ENCODE measurements around the gene SPATA33. TPM values are rescaled to one million over a fixed set of nuclear protein-coding genes. Genes with fewer than 3 reads are reported as not detected.

Gene SPATA33
- total RNA-seq, 1 experiment from 2014 or later, result 19.7 TPM

- TSS peak; percentile 22 for BruUV-seq (replicated peaks)
- Mint-ChIP-seq H3K4me3 (ENCODE audit: unreplicated experiment) (peak within 1 kb of the TSS; percentile 71), H3K27me3 (ENCODE audit: insufficient read depth, unreplicated experiment) (no peaks in the 10 kb centered on the region), H3K36me3 (ENCODE audit: insufficient read depth, unreplicated experiment) (peaks cover 65% of the 10 kb centered on the region), H3K9me3 (ENCODE audit: unreplicated experiment) (peaks cover 21% of the 10 kb centered on the region), H3K27ac (ENCODE audit: unreplicated experiment) (peak within 1 kb of the TSS; percentile 77), H3K4me1 (ENCODE audit: low read depth, unreplicated experiment) (peaks cover 6% of the 10 kb centered on the region)
- H3K36me3 ChIP-seq (ENCODE audit: control insufficient read depth, insufficient read depth, low read length), result peaks cover 8% of the 10 kb centered on the region
- TF ChIP-seq, protein P1, sequence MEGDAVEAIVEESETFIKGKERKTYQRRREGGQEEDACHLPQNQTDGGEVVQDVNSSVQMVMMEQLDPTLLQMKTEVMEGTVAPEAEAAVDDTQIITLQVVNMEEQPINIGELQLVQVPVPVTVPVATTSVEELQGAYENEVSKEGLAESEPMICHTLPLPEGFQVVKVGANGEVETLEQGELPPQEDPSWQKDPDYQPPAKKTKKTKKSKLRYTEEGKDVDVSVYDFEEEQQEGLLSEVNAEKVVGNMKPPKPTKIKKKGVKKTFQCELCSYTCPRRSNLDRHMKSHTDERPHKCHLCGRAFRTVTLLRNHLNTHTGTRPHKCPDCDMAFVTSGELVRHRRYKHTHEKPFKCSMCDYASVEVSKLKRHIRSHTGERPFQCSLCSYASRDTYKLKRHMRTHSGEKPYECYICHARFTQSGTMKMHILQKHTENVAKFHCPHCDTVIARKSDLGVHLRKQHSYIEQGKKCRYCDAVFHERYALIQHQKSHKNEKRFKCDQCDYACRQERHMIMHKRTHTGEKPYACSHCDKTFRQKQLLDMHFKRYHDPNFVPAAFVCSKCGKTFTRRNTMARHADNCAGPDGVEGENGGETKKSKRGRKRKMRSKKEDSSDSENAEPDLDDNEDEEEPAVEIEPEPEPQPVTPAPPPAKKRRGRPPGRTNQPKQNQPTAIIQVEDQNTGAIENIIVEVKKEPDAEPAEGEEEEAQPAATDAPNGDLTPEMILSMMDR (IDR thresholded peaks at IDR 0.05; ENCODE audit: insufficient read depth in 1 of 2, low read depth in 1 of 2, low read length in 1 of 2, severe bottlenecking in 1 of 2, unreplicated experiment in 1 of 2), result no peak
- DNase-seq, result peak; percentile 93 to 98
- intact Hi-C loops (cut with micrococcal nuclease; ENCODE audit: unreplicated experiment), result loop anchor here (1.0 to 2.0 kb wide), 2 partner anchors 14 to 28 kb away; no protein-coding TSS in a partner anchor
- ChIA-PET POLR2A (interaction anchor here (0.5 to 1.5 kb wide), 4 partner anchors 13 to 125 kb away, joined by 4 to 14 read pairs (median 6); partner anchors contain the start of genes CHMP1A, SPATA33 and VPS9D1), CTCF (interaction anchor here (1.4 to 1.9 kb wide), 2 partner anchors 14 to 87 kb away, joined by 4 to 11 read pairs; partner anchors contain the start of gene SPATA2L)
- peaks cover 9% of the 10 kb centered on the region; the same call in 1 of the 2 replicates for H3K9me3 ChIP-seq
- no peaks in the 10 kb centered on the region for H3K27me3 ChIP-seq (replicated peaks; ENCODE audit: control insufficient read depth, insufficient read depth, low read length)
- peak within 1 kb of the TSS; percentile 93 for H3K4me3 ChIP-seq (ENCODE audit: low read depth, low read length)
- H3K4me1 ChIP-seq, result peaks cover 10% of the 10 kb centered on the region
Measured at GRCh38 chr16:89686520-89687091, 29.0 kb downstream of the SPATA33 start, which contains the start of gene CDK10. Gene CDK10, plus strand, starts transcription at chr16:89686689. Its CDS starts 22 bp downstream, at chr16:89686711.

DNA sequence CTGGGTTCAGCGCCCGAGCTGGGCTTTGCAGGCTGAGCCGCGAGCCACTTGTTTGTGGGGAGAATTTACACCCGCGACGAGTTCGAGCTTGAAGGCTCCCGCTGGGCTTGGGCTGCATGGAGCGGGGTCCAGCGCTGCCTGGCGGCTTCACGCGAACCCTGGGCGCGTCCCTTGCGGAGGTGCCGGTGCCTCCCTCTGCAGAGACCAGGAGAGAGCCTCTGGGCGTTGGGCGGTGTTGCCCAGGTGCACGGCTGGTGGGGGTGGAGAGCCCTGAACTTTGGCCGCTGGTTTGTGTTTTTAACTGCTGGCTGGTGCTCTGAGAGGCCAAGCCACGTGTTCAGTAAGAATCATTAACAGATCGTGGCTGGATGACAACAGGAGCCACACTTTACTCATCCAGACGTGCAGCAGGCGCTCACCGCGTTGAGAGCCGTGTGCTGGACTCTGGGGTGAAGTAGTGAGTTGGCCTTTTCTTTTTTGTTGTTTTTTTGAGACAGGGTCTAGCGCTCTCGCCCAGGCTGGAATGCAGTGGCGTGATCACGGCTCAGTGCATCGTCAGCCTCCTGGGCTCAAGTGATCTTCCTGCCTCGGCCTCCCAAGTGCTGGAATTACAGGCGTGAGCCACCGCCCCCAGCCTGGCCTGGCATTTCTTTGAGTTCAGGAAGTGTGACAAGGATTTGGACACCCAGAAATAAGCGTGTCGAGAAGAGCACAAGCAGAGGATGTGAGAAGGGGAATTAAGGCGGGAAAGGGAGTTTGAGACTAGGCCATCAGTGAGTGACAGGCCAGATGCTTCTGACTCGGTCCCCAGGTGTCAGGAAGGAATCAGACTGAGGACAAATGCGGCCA, 29.7 kb downstream of the SPATA33 start:
- H3K4me3 ChIP-seq (ENCODE audit: low read depth, low read length), result peak overlapping the region; percentile 93
- ChIA-PET POLR2A (interaction anchor here (1.0 to 1.5 kb wide), 3 partner anchors 13 to 33 kb away, joined by 4 to 14 read pairs (median 6); partner anchors contain the start of genes CHMP1A, SPATA33 and VPS9D1), CTCF (interaction anchor here (1.4 to 1.9 kb wide), 2 partner anchors 13 to 88 kb away, joined by 4 to 11 read pairs; partner anchors contain the start of gene SPATA2L)
- TF ChIP-seq, protein P1 (IDR thresholded peaks at IDR 0.05; ENCODE audit: insufficient read depth in 1 of 2, low read depth in 1 of 2, low read length in 1 of 2, severe bottlenecking in 1 of 2, unreplicated experiment in 1 of 2), result no peak
- peak; percentile 95 for DNase-seq
- H3K9me3 ChIP-seq, result peaks cover 9% of the 10 kb centered on the region; the same call in 1 of the 2 replicates
- H3K4me1 ChIP-seq, result peaks cover 10% of the 10 kb centered on the region
- H3K36me3 Mint-ChIP-seq (ENCODE audit: insufficient read depth, unreplicated experiment), result peaks cover 72% of the 10 kb centered on the region
- H3K27me3 ChIP-seq (replicated peaks; ENCODE audit: control insufficient read depth, insufficient read depth, low read length), result no peaks in the 10 kb centered on the region
- H3K27me3 Mint-ChIP-seq (ENCODE audit: insufficient read depth, unreplicated experiment), result no peaks in the 10 kb centered on the region
- H3K4me1 Mint-ChIP-seq (ENCODE audit: low read depth, unreplicated experiment), result peaks cover 6% of the 10 kb centered on the region
- TSS peak; percentile 65 for BruUV-seq (replicated peaks)
- H3K9me3 Mint-ChIP-seq (ENCODE audit: unreplicated experiment), result peaks cover 14% of the 10 kb centered on the region
- intact Hi-C loops (cut with micrococcal nuclease; ENCODE audit: unreplicated experiment), result loop anchor here (1.0 to 2.0 kb wide), 2 partner anchors 13 to 29 kb away; no protein-coding TSS in a partner anchor
- H3K27ac Mint-ChIP-seq (ENCODE audit: unreplicated experiment), result peak overlapping the region; percentile 77
- peaks cover 12% of the 10 kb centered on the region for H3K36me3 ChIP-seq (ENCODE audit: control insufficient read depth, insufficient read depth, low read length)
- H3K4me3 Mint-ChIP-seq (ENCODE audit: unreplicated experiment), result peak overlapping the region; percentile 71

GRCh38 chr16:89688395-89688794, 30.8 kb downstream of the SPATA33 start:
- ChIA-PET CTCF (interaction anchor here (1.7 kb wide), 1 partner anchor 12 kb away, joined by 4 read pairs; no protein-coding TSS in a partner anchor), POLR2A (interaction anchor here (0.6 kb wide), 1 partner anchor 13 kb away, joined by 3 read pairs; the partner anchor contains the start of gene SPATA2L)
- peak overlapping the region; percentile 71 for H3K4me3 Mint-ChIP-seq (ENCODE audit: unreplicated experiment)
- TF ChIP-seq, protein P1 (IDR thresholded peaks at IDR 0.05; ENCODE audit: insufficient read depth in 1 of 2, low read depth in 1 of 2, low read length in 1 of 2, severe bottlenecking in 1 of 2, unreplicated experiment in 1 of 2), result no peak
- H3K27me3 ChIP-seq (replicated peaks; ENCODE audit: control insufficient read depth, insufficient read depth, low read length), result no peaks in the 10 kb centered on the region
- H3K4me1 ChIP-seq, result peaks cover 10% of the 10 kb centered on the region
- intact Hi-C loops (cut with micrococcal nuclease; ENCODE audit: unreplicated experiment), result no loop called here
- no peak overlapping the region for H3K4me3 ChIP-seq (ENCODE audit: low read depth, low read length)
- H3K27me3 Mint-ChIP-seq (ENCODE audit: insufficient read depth, unreplicated experiment), result no peaks in the 10 kb centered on the region
- H3K27ac Mint-ChIP-seq (ENCODE audit: unreplicated experiment), result peak overlapping the region; percentile 77
- peaks cover 80% of the 10 kb centered on the region for H3K36me3 Mint-ChIP-seq (ENCODE audit: insufficient read depth, unreplicated experiment)
- peaks cover 6% of the 10 kb centered on the region for H3K4me1 Mint-ChIP-seq (ENCODE audit: low read depth, unreplicated experiment)
- H3K36me3 ChIP-seq (ENCODE audit: control insufficient read depth, insufficient read depth, low read length), result peaks cover 13% of the 10 kb centered on the region
- H3K9me3 Mint-ChIP-seq (ENCODE audit: unreplicated experiment), result peaks cover 10% of the 10 kb centered on the region
- DNase-seq, result no peak
- BruUV-seq (replicated peaks), result no TSS peak
- peaks cover 9% of the 10 kb centered on the region; the same call in 1 of the 2 replicates for H3K9me3 ChIP-seq
